HPDE6-E6E7 (cell line): ENCODE results near the gene YAF2.

Source experiments
- DNase-seq: peaks from one replicate; pipeline ENCODE4 v3.0.0; 2011; ENCODE audit warnings: missing footprints; ENCODE audit errors: extremely low spot score

YAF2 gene, protein sequence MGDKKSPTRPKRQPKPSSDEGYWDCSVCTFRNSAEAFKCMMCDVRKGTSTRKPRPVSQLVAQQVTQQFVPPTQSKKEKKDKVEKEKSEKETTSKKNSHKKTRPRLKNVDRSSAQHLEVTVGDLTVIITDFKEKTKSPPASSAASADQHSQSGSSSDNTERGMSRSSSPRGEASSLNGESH

DNA sequence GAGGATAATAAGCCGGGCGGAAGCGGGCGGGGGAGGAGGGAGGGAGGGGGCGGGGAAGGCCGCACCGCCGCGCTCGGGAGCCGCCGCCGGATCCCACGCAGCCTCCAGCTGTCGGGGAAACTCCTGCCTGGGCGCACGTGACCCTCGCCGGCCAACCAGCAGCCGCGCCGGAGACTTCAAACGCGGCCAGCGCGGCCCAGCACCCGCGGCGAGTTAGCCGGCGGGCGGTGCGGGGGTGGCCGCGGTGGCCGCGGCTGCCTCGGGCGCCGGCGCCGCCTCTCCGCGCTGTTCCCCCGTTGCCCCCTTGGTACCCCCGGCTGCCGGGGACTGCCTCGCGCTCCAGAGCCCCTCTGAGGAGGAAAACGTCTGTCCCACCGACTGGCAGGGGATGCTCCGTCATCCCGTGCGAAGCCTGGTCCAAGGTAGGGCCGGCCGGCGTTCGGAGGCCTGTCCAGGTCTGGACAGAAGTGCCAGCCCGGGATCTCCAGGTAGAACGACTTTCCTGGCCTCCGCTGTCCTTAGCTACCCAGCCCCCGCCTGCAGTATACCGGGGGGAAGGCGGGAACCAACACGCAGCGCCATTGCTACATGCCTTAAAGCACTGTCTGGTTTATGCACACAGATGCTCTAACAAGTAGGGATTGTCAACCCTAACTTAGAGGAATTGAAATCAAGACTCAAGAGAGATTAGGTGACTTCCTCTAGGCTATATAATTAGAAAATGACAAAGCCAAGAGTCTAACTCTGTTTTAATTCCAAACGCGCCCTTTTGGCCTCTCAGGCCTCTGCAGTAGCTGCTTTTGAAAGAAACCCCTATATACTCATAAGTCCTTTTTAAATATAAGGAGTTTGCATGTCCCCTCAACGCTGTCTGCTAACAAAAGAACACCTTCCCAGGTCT, at the start of gene YAF2:
YAF2 (minus strand) TSS at position 9 of the 901 bp plus-strand sequence. CDS start 68 bp downstream, outside the sequence.
- peak; percentile 86 for DNase-seq

DNA sequence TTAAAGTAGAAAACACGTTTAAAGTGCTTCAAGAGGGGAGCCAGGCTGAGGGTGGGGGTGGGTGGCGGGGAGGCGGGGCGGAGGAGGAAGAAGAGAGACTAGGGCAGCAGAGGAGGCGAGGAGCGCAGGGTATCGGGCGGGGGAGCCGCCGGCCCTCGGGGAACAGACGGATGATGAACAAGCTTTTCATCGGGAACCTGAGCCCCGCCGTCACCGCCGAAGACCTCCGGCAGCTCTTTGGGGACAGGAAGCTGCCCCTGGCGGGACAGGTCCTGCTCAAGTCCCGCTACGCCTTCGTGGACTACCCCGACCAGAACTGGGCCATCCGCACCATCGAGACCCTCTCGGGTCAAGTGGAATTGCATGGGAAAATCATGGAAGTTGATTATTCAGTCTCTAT, 48.7 kb upstream of the YAF2 start:
- no peak for DNase-seq

DNA sequence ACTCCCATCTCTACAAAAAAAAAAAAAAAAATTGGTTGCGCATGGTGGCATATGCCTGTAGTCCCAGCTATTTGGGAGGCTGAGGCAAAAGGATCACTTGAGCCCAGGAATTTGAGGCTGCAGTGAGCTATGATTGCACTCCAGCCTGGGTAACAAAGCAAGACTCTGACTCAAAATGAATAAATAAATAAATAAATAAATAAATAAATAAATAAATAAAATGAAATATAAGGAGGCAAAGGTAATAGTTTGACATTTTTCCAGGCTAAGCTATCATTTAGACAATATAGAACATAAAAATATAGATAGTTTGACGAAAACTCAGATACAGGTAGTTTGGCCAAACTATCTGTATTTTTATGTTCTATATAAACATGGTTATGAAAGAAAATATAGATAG, 47.4 kb upstream of the YAF2 start:
- DNase-seq = no peak

DNA sequence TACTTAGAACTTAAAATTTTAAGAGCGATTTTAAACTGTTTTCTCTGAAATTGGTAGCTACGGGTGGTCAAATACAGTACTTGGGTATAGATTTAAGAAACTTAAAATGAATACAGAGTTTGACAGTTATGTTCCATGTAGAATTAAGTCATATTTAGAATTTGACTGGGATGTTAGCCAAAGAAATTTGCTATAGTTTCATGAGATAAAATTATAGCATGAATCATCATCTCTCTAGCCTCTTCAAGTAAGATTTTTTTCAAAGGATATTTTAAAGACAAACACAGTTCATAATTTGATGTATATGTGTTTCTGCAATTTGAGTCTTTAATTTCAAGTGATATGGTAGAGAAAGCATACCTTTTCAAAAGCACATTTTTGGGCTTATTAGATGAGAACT, 46.8 kb upstream of the YAF2 start:
- no peak for DNase-seq

DNA sequence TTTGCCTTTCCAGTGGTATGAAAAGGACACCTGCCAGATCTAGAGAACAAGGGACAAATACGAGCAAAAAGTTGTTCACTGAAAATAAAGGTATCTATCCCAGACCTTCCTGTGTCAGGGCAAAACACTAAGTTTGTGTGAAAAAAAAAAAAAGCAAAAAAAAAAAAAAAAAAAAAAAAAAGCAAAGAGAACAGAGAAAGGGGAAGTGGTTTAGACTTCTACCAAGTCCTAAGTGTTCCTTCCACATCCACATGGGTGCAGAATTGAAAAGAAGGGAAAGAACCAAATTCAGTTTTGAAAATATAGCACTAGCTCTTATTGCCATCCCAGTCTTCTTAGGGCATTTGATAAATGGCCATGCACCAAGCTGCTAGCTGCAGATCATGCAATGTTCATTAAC, 46.1 kb upstream of the YAF2 start:
- no peak for DNase-seq

DNA sequence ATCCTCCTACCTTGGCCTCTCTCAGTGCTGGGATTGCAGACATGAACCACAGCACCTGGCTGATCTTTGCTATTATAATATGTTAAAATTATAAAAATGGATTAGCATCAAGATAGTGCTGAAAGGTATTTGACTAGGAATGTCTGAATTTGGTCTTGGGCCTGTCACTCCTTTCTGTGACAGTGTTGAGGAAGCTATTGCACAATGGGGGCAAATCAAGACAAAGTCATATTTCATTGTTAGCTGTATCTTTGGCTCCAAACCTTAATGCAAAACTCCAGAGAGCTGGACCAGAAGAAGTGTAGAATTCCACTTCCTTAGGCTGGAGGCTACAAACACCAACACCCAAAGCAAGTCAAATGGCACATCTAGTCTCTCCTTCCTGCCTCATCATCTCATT, 45.7 kb upstream of the YAF2 start:
- DNase-seq = no peak

DNA sequence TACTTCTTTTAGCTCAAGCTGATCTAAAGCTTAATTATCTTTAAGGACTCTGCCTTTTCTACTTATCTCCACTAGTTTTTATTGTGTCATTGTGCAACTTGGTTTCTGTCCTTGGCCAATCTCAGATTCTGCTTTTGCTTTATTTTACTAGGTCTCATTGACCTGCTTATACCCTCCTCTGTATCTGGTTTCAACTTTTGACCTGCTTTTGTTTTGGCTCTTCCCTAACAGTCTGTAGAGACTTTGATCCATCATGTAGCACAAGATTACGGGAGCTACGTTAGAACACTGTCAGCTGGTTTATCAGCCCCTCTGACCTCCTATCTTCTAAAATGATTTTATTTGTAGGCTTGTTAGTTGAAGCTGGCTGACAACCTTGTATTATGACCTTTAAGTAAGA, 44.2 kb upstream of the YAF2 start:
- DNase-seq = no peak

DNA sequence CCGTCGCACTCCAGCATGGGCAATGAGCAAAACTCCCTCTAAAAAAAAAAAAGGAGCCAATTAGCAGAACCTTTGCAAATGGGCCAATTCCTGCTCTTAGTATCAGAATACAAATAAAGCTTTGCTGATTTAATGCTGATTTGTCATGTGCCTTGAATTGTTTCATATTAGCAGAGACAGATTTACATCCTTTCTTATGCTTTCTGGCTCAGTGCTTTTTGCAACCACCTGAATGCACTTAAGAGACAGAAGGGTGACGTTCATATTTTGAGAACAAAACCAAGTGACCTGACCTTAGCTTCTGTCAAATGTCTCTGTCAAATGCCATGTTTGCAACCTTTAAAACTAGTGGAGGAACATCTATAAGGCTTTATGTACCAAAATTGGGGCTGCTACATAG, 43.8 kb upstream of the YAF2 start:
- no peak for DNase-seq

DNA sequence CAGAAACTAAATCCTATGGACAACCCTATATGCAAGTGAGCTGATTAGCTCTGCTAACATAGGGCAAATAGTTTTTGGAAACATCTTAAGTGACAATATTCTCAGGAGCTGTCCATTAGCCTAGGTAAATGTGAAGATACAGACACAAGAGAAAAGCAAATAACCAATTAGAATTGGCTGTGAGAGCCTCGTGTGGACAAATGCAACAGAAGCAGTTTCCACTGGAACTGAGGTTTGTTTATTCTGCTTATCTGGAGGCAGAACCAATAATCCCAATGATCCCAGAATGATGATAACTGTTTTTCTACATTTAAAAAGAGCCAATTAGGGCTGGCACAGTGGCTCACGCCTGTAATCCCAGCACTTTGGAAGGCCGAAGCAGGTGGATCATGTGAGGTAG, 43.2 kb upstream of the YAF2 start:
- no peak for DNase-seq

DNA sequence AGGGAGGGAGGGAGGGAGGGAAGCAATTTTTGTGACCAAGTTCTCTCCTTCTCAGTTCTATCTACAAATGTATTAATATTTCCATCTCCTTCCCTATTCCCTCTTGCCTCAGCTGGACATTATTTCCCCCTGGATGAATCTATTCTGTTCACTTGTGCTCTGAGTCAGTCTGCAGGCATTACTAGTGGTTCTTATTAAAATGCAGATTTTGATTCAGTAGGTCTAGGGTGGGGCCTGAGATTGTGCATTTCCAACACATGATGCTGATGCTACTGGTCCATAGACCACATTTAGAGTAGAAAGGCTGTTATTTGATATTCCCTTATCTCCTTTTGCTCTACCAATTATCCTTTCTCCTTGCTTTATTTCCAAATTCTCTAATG, 40.1 kb upstream of the YAF2 start:
- no peak for DNase-seq

DNA sequence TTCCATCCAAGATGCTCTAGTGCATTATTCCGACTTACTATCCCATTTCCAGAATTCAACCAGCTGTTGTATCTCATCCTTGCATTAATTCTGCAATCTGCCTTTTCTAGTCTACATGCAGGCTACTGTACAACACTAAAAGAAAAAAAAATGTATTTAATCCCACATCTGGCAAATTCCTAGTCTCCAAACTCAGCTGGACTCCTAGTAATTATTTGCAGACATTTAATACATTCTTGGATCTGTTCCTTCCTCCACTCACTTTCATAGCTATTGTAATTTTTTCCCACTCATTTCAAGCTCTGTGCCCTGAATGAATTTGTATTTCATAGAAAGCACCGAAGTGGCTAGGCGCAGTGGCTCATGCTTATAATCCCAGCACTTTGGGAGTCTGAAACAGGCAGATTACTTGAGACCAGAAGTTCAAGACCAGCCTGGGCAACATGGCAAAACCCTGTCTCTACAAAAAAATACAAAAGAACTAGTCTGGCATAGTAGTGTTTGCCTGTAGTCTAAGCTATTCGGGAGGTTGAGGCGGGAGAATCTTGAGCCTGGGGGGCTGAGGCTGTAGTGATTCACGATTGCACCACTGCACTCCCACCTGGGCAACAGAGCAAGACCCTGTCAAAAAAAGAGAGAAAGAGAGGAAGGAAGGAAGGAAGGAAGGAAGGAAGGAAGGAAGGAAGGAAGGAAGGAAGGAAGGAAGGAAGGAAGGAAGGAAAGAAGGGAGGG, 39.5 kb upstream of the YAF2 start:
- DNase-seq = no peak

DNA sequence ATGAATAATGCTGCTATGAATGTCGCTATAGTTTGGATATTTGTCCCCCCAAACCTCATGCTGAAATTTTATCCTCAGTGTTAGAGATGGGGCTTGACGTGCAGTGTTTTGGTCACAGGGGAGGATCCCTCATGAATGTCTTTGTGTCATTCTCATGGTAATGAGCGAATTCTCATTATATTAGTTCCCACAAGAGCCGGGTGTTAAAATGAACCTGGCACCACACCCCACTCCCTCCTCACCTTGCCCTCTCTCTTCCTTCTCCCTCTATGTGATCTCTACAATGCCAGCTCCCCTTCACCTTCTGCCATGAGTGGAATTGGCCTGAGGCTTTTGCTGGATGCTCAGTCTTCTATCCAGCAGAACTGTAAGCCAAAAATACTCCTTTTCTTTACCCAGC, 37.5 kb upstream of the YAF2 start:
- no peak for DNase-seq

DNA sequence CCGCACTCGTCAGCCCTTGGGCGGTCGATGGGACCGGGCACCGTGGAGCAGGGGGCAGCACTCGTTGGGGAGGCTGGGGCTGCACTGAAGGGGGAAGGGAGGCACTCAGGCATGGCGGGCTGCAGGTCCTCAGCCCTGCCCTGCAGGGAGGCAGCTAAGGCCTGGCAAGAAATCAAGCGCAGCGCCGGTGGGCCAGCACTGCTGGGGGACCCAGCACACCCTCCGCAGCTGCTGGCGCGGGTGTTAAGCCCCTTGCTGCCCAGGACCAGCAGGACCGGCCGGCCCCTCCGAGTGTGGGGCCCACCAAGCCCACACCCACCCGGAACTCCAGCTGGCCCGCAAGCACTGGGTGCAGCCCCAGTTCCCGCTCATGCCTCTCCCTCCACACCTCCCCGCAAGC, 35.7 kb upstream of the YAF2 start:
- no peak for DNase-seq

DNA sequence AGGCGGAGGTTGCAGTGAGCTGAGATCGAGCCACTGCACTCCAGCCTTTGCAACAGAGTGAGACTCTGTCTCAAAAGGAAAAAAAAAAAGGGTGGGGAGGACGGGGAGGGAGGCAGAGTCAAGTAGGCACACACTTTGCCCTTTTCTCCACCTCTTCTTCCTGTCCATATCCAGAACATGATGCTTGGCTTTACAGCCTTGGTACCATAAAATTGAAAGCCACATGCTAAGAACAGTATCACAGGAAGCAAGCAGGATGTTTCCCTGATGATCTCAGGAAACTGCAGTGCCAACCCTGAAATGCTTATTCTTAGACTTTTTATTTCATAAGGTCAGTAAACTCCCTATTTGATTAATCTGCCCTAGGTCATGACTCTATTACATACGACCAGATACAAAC, 32.5 kb upstream of the YAF2 start:
- no peak for DNase-seq

DNA sequence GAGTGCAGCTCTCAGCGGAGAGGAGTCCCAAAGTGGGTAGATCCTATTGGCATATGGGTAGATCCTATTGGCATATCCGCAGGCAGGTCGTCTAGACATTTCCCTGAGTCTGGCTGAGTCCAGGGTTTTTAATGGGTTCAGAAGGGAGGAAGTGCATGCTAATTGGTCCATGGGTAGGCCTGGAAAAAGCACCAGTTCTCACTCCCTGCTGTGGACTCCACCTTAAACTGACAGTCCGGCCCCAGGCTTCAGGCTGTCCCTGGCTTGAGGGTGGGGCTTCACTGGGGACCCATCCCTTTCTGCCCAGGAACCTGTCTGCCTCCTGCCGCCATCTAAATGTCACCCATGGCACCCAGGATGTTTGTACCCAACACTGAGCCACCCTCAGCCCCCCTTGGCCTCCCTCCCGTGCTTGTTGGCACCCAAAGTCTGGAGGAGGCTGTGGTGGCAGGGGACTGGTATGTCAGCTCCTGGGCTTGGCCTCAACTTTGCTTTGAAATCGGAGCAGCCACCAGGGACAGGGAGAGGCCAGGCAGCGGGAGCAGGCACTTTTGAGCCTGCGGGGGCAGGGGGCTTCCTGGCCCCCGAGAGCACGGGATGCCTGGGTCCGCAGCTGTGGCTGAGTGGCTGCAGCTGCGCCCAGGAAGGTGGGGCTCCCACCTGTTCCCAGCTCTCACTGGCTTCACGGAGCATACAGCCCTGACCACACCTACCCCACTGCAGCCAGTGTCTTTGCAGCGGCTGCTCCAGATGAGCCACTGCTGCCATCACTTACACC, 29.6 kb upstream of the YAF2 start:
- DNase-seq = no peak

DNA sequence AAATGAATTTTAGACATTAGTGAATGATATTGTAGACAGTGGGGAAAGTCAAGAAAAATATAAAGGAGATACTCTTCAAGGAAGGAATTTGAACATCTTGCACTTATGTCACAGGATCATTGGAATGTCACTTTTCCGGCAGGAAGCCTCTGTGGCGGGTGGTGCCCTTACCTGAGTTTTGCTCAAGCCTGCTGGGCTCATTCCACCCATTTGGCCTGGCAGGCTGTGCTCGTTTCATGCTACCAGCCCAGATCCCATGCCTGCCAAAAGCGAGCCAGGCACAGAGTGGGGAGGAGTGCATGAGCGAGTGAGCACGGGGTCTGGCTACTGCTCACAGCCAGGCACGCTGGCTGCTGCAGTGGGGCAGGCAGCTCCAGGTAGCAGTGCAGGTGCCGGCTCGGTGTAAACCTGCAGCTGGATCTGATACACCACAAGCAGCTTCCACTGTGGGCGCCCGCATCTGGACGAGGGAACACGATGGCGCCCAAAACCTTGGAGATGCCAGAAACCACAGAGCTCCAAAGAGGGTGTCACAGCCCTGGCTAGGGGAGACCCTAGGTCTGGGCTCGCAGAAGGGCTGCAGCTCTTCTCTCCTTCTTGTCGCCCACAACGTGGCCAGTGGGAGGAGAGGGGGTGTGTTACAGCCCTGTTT, 28.7 kb upstream of the YAF2 start:
- DNase-seq = no peak

DNA sequence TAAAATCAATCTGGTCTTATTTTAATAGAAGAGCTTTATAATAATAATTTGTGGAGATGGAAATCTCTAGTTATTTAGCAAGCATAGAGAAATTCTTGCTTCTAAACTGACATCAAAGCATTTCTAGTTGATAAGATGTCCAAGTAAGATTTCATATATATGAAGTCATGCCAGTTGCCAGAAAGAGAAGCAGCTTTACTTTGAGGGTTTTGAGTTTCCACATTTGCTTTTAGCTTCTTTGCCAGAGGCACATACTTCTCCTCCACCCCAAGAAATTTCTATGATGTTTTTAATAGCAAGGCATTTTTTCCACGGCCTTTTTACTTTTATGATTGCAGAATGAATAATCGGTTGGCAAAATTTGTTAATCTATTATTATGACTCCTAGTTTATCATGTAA, 24.2 kb upstream of the YAF2 start:
- DNase-seq = no peak

DNA sequence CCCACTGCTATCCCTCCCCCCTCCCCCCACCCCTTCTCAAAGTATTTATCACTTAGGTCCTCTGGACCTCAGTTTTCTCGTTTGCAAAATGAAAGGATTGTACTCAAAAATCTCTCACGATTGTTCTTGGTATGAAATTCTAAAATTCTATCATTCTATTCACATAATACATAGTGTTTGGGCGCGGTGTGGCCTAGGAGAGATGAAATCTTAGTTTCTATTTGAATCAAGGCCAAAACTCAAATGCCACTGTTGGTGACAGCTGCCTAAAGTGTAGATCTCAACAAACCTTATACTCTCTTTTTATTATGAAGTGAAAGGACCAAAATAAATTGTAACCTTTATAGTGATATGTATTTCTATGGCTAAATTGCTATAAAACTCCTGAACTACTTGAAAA, 23.7 kb upstream of the YAF2 start:
- no peak for DNase-seq

DNA sequence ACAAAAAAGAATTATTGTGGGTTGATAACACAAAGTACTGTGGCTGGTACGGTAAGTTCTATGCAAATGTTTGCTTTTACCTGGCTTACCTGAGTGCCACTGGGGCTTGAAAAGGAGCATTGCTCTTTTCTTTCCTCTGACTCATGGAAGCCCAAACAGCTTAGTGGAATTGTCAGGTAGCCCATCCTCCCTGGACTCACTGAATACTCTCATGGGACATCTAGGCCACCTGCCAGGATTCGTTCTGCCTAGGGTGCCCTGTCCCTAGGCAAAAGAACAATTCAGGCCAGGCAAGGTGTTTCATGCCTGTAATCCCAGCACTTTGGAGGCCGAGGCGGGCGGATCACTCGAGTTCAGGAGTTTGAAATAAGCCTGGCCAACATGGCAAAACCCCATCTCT, 22.5 kb upstream of the YAF2 start:
- DNase-seq = no peak

DNA sequence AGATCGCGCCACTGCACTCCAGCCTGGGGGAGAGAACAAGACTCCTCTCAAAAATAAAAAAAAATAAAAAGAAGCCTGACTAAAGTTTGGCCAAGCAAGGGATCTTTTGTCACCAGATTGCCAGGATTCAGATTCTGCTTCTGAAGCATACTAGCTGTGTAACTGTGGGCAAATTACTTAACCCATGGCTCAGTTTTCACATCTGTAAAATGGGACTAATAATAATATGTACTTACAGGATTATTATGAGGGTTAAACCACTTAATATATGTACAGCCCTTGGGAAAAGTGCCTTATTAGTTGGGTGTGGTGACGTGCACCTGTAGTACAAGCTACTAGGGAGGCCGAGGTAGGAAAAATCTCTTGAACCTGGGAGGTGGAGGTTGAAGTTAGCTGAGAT, 21.7 kb upstream of the YAF2 start:
- DNase-seq = no peak

DNA sequence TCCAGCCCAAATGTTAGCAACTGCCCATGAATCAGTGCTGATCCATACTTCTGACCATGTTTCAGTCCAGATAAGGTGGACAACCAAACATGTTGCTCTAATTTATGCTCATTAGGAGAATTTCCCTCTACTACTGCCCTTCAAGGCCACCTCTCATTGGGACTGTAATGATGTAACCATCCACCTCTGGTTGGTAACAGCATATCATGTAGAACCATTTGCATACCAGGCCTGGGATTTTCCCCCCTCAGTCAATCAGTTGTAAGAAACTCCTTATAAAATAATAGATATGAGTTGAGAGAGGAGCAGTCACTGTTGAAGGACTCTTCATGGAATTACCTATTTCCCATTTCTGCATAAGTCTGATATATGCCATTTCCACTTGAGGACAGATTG, 17.8 kb upstream of the YAF2 start:
- DNase-seq = no peak
